GM23248 (cell line): ENCODE measurements around the gene NDUFC1. TPM values are rescaled to one million over a fixed set of nuclear protein-coding genes. Genes with fewer than 3 reads are reported as not detected.
"Not testable (repeated sequence)": the region's sequence is repeated elsewhere in the genome, so short reads cannot be mapped to it uniquely, and the experiment has no call there.

ENCODE experiments used
- DNase-seq: peaks from one replicate; pipeline ENCODE4 v3.0.0-alpha.2; 2015
- H2AFZ ChIP-seq: fragments of 200-600 bp; sonication (generic); 2 replicates; pipeline ENCODE4 v1.6.1; 2016; ENCODE audit warnings: antibody characterized with exemption
- H3F3A ChIP-seq: fragments of 200-600 bp; sonication (generic); 2 replicates; pipeline ENCODE4 v1.6.1; 2016; ENCODE audit warnings: mild to moderate bottlenecking, antibody characterized with exemption, mixed run types; ENCODE audit not compliant: insufficient read depth
- H3K27ac ChIP-seq: fragments of 200-600 bp; sonication (generic); 2 replicates; pipeline ENCODE4 v1.5.1; 2016; ENCODE audit warnings: mild to moderate bottlenecking
- H3K27me3 ChIP-seq: fragments of 200-600 bp; sonication (generic); replicated peaks from 2 replicates; pipeline ENCODE4 v1.6.1; 2016; ENCODE audit warnings: mild to moderate bottlenecking; ENCODE audit not compliant: insufficient read depth
- H3K36me3 ChIP-seq: fragments of 200-600 bp; sonication (generic); 2 replicates; pipeline ENCODE4 v1.6.1; 2016; ENCODE audit warnings: low read depth, mild to moderate bottlenecking
- H3K4me1 ChIP-seq: fragments of 200-600 bp; sonication (generic); 2 replicates; pipeline ENCODE4 v1.6.1; 2016; ENCODE audit warnings: mild to moderate bottlenecking; ENCODE audit not compliant: insufficient read depth
- H3K4me2 ChIP-seq: fragments of 200-600 bp; sonication (generic); one replicate; pipeline ENCODE4 v1.6.1; 2016; ENCODE audit warnings: mild to moderate bottlenecking; ENCODE audit not compliant: unreplicated experiment
- H3K4me3 ChIP-seq: fragments of 200-600 bp; sonication (generic); 2 replicates; pipeline ENCODE4 v1.5.1; 2016; ENCODE audit warnings: mild to moderate bottlenecking
- H3K79me2 ChIP-seq: fragments of 200-600 bp; sonication (generic); 2 replicates; pipeline ENCODE4 v1.6.1; 2016; ENCODE audit warnings: mild to moderate bottlenecking; ENCODE audit not compliant: insufficient read depth
- H3K9ac ChIP-seq: fragments of 200-600 bp; sonication (generic); 2 replicates; pipeline ENCODE4 v1.6.1; 2016; ENCODE audit warnings: mild to moderate bottlenecking
- H3K9me2 ChIP-seq: fragments of 200-600 bp; sonication (generic); 2 replicates; pipeline ENCODE4 v1.6.1; 2016; ENCODE audit warnings: mixed run types, mild to moderate bottlenecking, moderate library complexity; ENCODE audit not compliant: insufficient read depth
- H3K9me3 ChIP-seq: fragments of 200-600 bp; sonication (generic); one replicate; pipeline ENCODE4 v1.6.1; 2017; ENCODE audit warnings: low read depth
- H4K20me1 ChIP-seq: fragments of 200-600 bp; sonication (generic); 2 replicates; pipeline ENCODE4 v1.6.0; 2016; ENCODE audit not compliant: insufficient read depth
- EZH2 ChIP-seq: fragments of 200-600 bp; sonication (generic); IDR thresholded peaks from 2 replicates; pipeline ENCODE4 v1.6.1; 2018; ENCODE audit warnings: antibody characterized with exemption, mild to moderate bottlenecking; ENCODE audit not compliant: insufficient read depth, poor library complexity, severe bottlenecking
- EZH2phosphoT487 ChIP-seq: fragments of 200-600 bp; sonication (generic); IDR thresholded peaks from 2 replicates; pipeline ENCODE4 v1.6.1; 2018; ENCODE audit warnings: antibody characterized with exemption, moderate library complexity, mild to moderate bottlenecking, low read depth; ENCODE audit not compliant: insufficient read depth
- WGBS, 2 experiments: methylation state at CpG; one replicate each; pipeline ENCODE4 v1.1.6; 2015 to 2017; ENCODE audit warnings: low lambda C conversion rate in 2 of 2, low coverage in 1 of 2; ENCODE audit errors: missing lambda C conversion rate in 2 of 2; 5-methylcytosine and 5-hydroxymethylcytosine counted together
- in situ Hi-C: fragments of 300-500 bp; cut with MboI; formaldehyde crosslinking; loops from 2 replicates; pipeline ENCODE4 v1.15.0; 2020
- polyA plus RNA-seq: library from polyadenylated mRNA; unstranded; fragments of >200 nt; fragmentation: Nextera tagmentation; extraction: Ambion mirVana; gene quantifications from 2 replicates; pipeline ENCODE4 v1.2.1, GENCODE V29; 2016
- total RNA-seq: library from RNA; depleted of rRNA; stranded (reverse); fragments of >200 nt; shearing (Covaris generic); gene quantifications from 2 replicates; pipeline ENCODE4 v1.2.3, GENCODE V29; 2014

NDUFC1 gene
- total and polyA plus RNA-seq, 2 experiments from 2014 or later, result 38.0 to 222 TPM

DNA sequence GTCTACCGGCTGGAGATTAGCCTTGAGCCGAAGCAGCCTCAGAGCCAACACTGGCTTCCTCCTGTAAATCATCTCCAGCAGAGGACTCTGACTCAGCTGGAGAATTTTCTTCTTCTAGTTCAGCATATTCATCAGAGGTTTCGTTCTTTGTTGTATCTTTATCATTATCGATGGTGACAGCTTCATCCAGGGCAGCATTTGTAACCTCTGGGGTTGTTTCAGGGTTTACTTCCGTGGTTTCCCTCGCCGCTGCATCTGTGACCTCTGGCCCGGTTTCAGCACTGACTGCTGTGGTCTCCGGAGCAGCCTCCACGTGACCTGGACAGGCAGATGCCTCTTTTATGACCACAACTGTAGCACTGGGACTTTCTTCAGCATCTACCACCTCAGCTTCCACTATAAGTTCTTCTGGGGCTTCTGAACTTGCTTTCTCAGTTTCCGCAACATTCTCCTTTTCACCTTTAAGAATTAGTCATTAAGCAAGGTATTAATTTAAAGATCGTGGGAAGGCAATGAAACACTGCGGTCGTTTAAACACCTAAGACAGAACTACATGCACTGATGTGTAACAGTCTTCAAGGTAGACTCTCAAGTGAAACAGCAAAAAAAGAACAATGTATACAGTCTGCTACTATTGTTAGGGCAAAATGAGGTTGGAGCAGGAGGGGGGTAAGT lies 35.6 kb downstream of the NDUFC1 start:
- no peaks in the 10 kb centered on the region for H4K20me1 ChIP-seq
- no peaks in the 10 kb centered on the region for H3K27me3 ChIP-seq
- peak overlapping the region; percentile 88 for H3K4me2 ChIP-seq
- peaks cover 20% of the 10 kb centered on the region for H3K4me1 ChIP-seq
- no peaks in the 10 kb centered on the region for H3K36me3 ChIP-seq
- in situ Hi-C loops, result no loop called here
- no peaks in the 10 kb centered on the region for H3K9me2 ChIP-seq
- no peaks in the 10 kb centered on the region for H3K79me2 ChIP-seq
- DNase-seq, result peak; percentile 81
- WGBS, 2 experiments, result 13% methylated on average over 14 of the region's 14 CpGs
- peak overlapping the region; percentile 73 for H3K4me3 ChIP-seq
- peaks cover 24% of the 10 kb centered on the region for H3F3A ChIP-seq
- TF ChIP-seq EZH2phosphoT487, result no peak
- TF ChIP-seq EZH2, result no peak
- H3K27ac ChIP-seq, result peak overlapping the region; percentile 21
- H3K9me3 ChIP-seq, result no peaks in the 10 kb centered on the region
- H3K9ac ChIP-seq, result peak overlapping the region; percentile 14; the same call in 1 of the 2 replicates
- H2AFZ ChIP-seq, result peak overlapping the region; percentile 77

DNA sequence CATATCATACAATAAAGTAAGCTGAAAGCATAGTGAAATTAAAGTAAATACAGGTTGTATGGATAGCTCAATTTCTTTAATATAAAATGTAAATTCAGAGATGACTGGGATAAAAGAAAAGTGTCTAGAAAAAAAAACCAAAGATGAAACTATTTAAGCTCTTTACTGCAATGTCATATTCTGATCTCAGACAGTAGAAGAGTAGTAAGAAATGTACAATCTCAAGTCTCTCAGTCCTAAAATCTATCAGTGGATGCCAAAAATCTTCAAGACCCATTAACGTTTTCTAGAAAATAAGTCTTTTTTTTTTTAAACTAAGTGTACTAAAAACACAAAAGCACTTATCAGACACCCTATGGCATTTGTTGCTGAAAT lies 36.1 kb downstream of the NDUFC1 start:
- WGBS, 2 experiments, result 0 to 3% methylated on average over 1 of the region's 1 CpG
- DNase-seq, result no peak
- peak overlapping the region; percentile 14; the same call in 1 of the 2 replicates for H3K9ac ChIP-seq

DNA sequence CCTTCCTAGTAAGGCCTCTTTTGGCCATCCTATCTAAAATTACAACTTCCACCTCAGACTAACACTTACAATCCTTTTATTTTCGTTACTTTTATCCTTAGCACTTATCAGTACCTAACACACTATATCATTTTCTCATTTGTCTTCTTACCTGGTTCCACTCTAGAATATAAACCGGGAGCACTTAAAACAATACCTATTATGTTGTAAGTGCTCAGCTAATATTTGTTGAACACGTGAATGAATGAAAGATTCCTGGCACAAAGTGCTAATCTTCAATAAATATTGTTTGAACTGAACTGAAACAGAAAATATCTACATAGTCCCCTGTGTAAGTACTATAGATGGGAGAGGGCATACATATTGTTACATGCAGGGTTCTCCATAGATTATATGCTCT lies 36.6 kb downstream of the NDUFC1 start:
- peak overlapping the region; percentile 14; the same call in 1 of the 2 replicates for H3K9ac ChIP-seq
- no peak for TF ChIP-seq EZH2
- TF ChIP-seq EZH2phosphoT487, result no peak
- H3K79me2 ChIP-seq, result no peaks in the 10 kb centered on the region
- H3K27me3 ChIP-seq, result no peaks in the 10 kb centered on the region
- H3K4me2 ChIP-seq, result peak overlapping the region; percentile 88
- H3K9me2 ChIP-seq, result no peaks in the 10 kb centered on the region
- peaks cover 20% of the 10 kb centered on the region for H3K4me1 ChIP-seq
- WGBS, 2 experiments, result 61 to 65% methylated on average over 3 of the region's 3 CpGs
- H3K27ac ChIP-seq, result no peak overlapping the region
- H3K36me3 ChIP-seq, result no peaks in the 10 kb centered on the region
- peak overlapping the region; percentile 73 for H3K4me3 ChIP-seq
- DNase-seq, result no peak
- H3K9me3 ChIP-seq, result no peaks in the 10 kb centered on the region
- in situ Hi-C loops, result no loop called here
- peaks cover 24% of the 10 kb centered on the region for H3F3A ChIP-seq
- H4K20me1 ChIP-seq, result no peaks in the 10 kb centered on the region
- no peak overlapping the region for H2AFZ ChIP-seq

More for the DNA sequence above, 36.1 kb downstream of the NDUFC1 start:
- TF ChIP-seq EZH2, result no peak
- no peak for TF ChIP-seq EZH2phosphoT487
- in situ Hi-C loops, result no loop called here
- Histone ChIP-seq H3K79me2 (no peaks in the 10 kb centered on the region), H3K4me3 (peak overlapping the region; percentile 73), H2AFZ (peak overlapping the region; percentile 77), H4K20me1 (no peaks in the 10 kb centered on the region), H3K4me2 (peak overlapping the region; percentile 88), H3K9me2 (no peaks in the 10 kb centered on the region), H3K27me3 (no peaks in the 10 kb centered on the region), H3K27ac (peak overlapping the region; percentile 21), H3F3A (peaks cover 24% of the 10 kb centered on the region), H3K9me3 (no peaks in the 10 kb centered on the region), H3K36me3 (no peaks in the 10 kb centered on the region), H3K4me1 (peaks cover 20% of the 10 kb centered on the region)

DNA sequence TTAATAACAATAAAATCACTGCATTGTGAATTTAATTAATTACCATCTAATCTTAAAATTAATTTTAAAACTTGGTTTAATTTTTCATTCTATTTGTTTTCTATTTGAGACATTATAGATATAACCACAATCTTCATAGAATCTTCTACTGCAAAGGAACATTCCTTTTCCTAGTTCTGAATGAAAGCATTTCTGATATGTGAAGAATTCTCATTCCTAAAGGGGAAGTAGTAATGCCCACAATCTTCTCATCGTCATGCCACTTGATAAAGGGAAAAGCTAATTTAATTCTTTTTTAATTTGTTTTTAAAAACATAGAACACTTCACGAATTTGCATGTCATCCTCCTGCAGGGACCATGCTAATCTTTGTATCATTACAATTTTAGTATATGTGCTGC lies 45.9 kb downstream of the NDUFC1 start:
- Histone ChIP-seq H3K36me3 (no peaks in the 10 kb centered on the region), H3K79me2 (no peaks in the 10 kb centered on the region), H2AFZ (no peak overlapping the region), H3K9me3 (no peaks in the 10 kb centered on the region), H3K4me2 (no peak overlapping the region), H3K9me2 (no peaks in the 10 kb centered on the region), H3K27me3 (no peaks in the 10 kb centered on the region), H3K4me3 (no peak overlapping the region), H3K9ac (no peak overlapping the region), H3F3A (peaks cover 25% of the 10 kb centered on the region), H4K20me1 (no peaks in the 10 kb centered on the region), H3K27ac (no peak overlapping the region), H3K4me1 (peaks cover 38% of the 10 kb centered on the region)
- no peak for DNase-seq
- TF ChIP-seq EZH2phosphoT487, result no peak
- 47 to 48% methylated on average over 2 of the region's 2 CpGs for WGBS, 2 experiments
- in situ Hi-C loops, result no loop called here

DNA sequence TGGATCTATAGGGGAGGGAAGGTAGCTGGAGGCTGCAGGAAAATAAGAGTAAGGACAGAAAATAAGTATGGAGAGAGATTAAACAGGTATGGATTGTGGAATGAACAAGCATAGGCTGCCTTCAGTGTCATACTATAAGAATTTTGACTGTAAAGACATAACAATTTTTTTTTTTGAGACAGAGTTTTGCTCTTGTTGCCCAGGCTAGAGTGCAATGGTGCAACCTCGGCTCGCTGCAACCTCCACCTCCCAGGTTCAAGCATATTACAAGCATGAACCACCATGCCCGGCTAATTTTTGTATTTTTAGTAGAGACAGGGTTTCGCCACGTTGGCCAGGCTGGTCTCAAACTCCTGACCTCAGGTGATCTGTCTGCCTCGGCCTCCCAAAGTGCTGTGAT lies 46.7 kb downstream of the NDUFC1 start:
- Histone ChIP-seq H3F3A (peaks cover 25% of the 10 kb centered on the region), H3K4me1 (peaks cover 38% of the 10 kb centered on the region)
- H3K36me3 ChIP-seq, H4K20me1 ChIP-seq, H2AFZ ChIP-seq, H3K9me3 ChIP-seq, H3K79me2 ChIP-seq, H3K9me2 ChIP-seq, in situ Hi-C loops, H3K27ac ChIP-seq, H3K9ac ChIP-seq, H3K4me2 ChIP-seq, H3K4me3 ChIP-seq, DNase-seq, H3K27me3 ChIP-seq: not testable (repeated sequence)
- WGBS, 2 experiments, result 96 to 97% methylated on average over 6 of the region's 6 CpGs
